NCI-H1694 (cell line): ENCODE data around the gene SLC9A6.
"Not testable (repeated sequence)": the region's sequence is repeated elsewhere in the genome, so short reads cannot be mapped to it uniquely, and the experiment has no call there.

Experiments
- DNase-seq: peaks from one replicate; lab custom pipeline; 2025; lab: John Stamatoyannopoulos, UW

SLC9A6 gene

DNA sequence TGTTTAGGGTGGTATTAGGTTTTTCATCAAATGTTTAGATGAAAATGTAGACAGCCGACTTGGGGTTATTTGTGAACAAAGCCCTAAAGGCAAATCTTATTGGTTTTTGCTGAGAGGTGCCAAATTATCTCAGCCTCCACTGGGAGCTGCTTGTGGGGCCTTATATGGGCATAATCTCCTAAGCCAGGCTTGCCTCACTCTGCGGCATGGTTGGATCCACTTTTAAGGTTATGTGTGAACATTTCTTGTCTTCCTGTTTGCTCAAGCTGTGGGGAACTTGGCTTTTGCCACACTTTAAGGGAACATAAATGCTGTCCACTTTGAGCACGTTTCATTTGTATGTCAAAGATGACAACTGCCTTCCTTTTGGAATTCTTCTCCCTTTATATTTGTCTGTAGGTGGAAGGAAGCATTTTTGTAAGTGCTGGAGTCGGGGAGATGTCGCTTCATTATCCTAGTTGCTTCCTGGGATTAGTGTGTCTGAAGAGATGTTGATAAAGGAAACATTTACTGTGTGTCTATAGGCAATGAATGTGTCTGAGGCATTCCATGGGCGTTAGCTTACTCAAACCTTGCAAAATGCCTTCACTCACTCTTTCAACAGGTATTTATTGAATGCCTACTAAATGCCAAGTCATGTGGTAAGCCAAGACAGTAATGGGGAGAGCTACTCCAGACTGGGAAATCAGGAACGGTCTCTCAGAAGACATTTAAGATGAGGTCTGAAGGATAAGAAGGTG is 78.3 kb downstream of the SLC9A6 start:
- DNase-seq, result no peak

DNA sequence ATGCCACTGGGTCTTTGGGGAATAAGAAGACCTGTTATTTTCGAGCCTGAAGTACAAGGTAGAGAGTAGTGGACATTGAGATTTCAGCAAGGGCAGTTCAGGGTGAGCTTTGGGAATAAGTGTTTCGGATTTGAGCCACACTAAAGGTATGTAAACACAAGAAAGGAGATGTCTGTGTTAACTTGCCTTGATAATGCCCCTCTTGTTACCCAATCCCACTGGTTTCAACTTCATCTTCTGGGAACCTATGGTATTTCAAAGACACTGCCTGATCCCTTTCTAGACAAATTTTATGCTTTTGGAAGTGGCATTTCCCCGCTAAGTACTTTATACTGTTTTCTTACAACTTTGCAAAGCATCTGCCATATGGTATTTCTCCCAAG is 79.4 kb downstream of the SLC9A6 start:
- DNase-seq, result no peak

DNA sequence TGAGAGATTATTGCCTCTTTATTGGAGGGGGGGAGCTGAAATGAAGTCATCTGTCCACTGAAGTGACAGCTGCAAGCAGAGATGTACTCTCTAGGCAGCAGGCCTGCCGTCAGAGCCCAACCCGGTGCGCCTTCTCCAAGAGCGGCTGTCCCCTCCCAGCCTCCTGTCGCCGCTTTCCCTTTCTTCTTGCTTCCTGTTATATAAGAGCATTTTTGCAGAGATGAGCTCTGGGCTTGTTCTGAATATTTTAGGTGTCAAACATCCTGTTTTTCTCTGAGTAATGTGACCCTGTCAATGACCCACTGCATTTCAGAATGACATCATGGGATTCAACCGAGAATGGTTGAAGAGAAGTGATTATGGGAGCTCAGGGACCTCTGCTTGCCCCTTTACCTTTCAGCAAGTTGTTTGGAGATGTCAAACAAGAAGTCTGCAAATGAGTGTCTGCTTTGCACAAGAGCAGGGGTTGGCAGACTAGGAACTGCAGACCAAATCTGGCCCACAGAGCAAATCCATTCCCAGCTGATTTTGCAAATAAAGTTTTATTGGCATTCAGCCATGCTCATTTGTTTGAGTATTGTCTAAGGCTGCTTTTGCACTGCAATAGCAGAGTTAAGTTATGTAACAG is 79.9 kb downstream of the SLC9A6 start:
- peak; percentile 41 for DNase-seq

DNA sequence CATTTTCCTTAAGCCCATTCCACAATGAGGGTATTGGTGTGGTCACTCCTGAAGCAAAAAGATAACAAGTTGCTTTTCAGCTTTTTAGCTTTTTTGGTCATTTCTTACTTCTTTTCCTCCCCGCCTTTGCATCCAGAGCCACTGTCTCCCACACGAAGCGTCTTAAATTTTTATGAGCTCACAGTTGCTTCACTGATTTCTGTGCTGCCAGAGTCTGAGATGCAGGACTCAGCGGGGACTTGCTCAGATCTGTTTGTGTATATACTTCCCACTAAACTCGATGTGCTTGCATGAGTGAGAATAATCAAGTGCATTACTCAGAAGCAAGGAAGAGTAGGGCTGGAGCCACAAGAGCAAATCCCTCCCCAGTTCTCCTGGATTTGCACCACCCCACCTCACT is 81.9 kb downstream of the SLC9A6 start:
- DNase-seq, result no peak

DNA sequence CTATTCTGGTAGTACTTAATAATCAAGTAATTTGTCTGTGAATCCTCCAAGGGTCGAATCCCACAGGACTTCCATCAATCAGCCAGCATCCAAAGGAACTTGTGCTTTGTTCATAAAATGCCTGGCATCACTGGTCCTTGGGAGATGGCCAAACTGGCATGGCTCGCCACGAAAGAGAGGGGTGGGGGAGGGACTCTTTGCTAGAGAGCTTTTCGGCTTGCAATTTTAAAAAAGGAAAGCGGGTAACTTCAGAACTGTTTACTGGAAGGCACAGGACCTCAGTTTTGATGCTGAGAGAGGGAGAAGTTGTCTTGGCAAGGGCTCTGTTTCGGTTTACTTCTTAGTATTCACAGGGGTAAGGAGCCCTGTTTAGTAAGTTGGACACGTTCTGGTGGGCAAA is 82.7 kb downstream of the SLC9A6 start:
- DNase-seq, result no peak

DNA sequence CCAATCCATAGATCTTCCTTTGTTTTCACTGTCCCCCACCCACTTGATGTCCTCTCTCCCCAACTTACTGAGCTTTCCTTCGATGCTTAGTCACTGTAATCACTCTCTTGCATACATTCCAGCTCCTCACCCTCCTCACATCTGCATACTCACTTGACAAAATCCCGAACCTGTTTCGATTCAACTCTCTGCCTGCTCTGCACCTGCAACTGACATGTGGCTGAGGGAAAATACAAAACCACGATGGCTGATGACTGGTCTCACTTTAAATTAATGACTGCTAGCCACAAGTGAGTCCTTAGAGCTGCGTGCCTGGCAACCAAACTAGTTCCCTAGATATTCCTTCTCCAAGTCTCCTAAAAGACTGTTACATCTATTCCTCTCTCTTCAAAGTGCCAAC is 91.7 kb downstream of the SLC9A6 start:
- DNase-seq, result no peak

DNA sequence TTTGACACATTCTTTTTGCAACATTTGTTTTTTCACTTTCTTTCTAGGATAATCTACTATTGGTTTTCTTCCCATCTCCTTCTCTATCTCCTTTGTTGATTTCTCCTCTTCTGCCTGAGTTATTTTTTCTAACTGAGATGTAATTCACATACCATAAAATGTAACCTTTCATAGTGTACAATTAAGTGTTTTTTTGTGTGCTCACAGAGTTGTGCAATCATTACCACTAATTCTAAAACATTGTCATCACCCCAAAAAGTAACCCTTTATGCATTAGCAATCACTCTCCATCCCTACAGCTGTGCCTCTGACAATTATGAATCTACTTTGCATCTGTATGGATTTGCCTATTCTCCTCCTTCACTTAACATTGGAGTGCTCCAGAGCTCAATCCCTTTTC is 95.5 kb downstream of the SLC9A6 start:
- no peak for DNase-seq

DNA sequence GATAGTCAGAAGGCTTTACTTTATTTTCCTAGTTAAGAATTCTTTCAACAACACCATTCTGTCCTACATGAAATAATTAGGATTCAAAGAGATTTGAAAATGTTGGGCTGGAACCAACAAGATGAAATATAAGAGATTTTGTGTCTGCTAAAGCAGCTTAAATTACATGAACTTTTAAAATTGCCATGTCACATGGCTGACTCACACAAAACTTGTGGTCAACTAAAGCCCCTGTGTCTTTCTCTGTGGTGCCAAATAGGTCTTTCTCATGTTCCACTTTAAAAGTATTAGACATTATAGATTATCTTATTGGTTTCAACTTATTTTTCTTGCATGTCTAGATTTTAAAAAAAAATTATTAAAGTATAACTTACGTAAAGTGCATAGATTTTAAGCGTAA is 101.3 kb downstream of the SLC9A6 start:
- no peak for DNase-seq

DNA sequence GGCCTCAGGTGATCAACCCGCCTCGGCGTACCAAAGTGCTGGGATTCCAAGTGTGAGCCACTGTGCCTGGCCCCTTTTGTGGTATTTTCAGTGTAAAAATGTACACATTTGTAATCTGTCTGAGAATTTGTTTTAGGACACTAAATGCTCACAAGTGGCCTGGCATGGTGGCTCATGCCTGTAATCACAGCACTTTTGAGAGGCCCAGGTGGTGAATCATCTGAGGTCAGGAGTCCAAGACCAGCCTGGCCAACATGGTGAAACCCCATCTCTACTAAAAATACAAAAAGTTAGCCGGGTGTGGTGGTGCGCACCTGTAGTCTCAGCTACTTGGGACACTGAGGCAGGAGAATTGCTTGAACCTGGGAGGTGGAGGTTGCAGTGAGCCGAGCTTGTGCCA is 106.7 kb downstream of the SLC9A6 start:
- not testable (repeated sequence) for DNase-seq

DNA sequence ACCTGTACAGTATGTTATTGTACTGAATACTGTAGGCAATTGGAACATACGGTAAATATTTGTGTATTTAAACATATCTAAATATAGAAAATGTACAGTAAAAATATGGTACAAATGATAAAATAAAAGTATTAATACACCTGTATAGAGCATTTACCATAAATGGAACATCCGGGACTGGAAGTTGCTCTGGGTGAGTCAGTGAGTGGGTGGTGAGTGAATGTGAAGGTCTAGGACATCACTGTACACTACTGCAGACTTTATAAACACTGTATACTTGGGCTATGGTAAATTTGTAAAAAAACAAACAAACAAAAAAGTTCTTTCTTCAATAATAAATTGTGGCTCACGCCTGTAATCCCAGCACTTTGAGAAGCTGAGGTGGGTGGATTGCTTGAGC is 109.7 kb downstream of the SLC9A6 start:
- DNase-seq, result no peak
